K562 (cell line): ENCODE results near the gene CDC42BPB. TPM values are rescaled to one million over a fixed set of nuclear protein-coding genes. Genes with fewer than 3 reads are reported as not detected.

Experiments
- ATAC-seq: fragments of 200-7000 bp; cut with Tn5 transposase; 3 replicates; pipeline ENCODE4 v1.9.1; 2020; ENCODE audit warnings: moderate library complexity
- BruUV-seq: library from RNA; stranded (reverse); fragments of 400-500 nt; replicated peaks from 2 replicates; lab custom pipeline; 2021; lab: Mats Ljungman, UMichigan
- CTCF ChIA-PET: fragments of 300-600 bp; formaldehyde crosslinking; extraction: SDS; loops from one replicate; lab custom pipeline; 2021; ENCODE audit warnings: low intra/inter-chr PET ratio; lab: Yijun Ruan, JAX
- POLR2A ChIA-PET: fragments of 300-600, 350-650 bp; sonication (Branson Sonifier 250); formaldehyde crosslinking; extraction: SDS; loops from one replicate; lab custom pipeline; 2021; ENCODE audit warnings: antibody characterized with exemption, inconsistent platforms; lab: Yijun Ruan, JAX
- DNase-seq, 4 experiments: peaks; one replicate each; pipeline versions ENCODE4 v3.0.0 to v3.0.0-alpha.2; 2011 to 2018; ENCODE audit warnings: low spot score in 3 of 4, mixed read lengths in 3 of 4; ENCODE audit errors: extremely low read depth in 1 of 4
- FAIRE-seq: peaks from 2 replicates; lab custom pipeline; 2011; peaks lifted over from hg19 to GRCh38; lab: Jason Lieb, UNC
- H2AFZ ChIP-seq: 2 replicates; pipeline ENCODE4 v1.6.0; 2011; ENCODE audit warnings: low read depth, low read length, control low read depth, inconsistent platforms
- H3K27ac ChIP-seq: fragments of 200-600 bp; 3 replicates; pipeline ENCODE4 v1.8.0; 2011; ENCODE audit warnings: low read depth, mild to moderate bottlenecking, control low read depth, inconsistent platforms, low read length, moderate library complexity, mixed read lengths; ENCODE audit errors: extremely low read depth
- H3K27me3 ChIP-seq, 2 experiments: fragments of 300-600 bp in 1 of 2; 2 replicates in 1 of 2; 3 replicates in 1 of 2; pipeline versions ENCODE4 v1.6.0 to v1.8.0; 2011; ENCODE audit warnings: inconsistent platforms in 2 of 2, low read length in 2 of 2, mild to moderate bottlenecking in 1 of 2, mixed read lengths in 1 of 2, moderate library complexity in 1 of 2; ENCODE audit not compliant: control insufficient read depth in 2 of 2, insufficient read depth in 2 of 2
- H3K36me3 ChIP-seq: fragments of 300-600 bp; 3 replicates; pipeline ENCODE4 v1.8.0; 2011; ENCODE audit warnings: mild to moderate bottlenecking, low read length, inconsistent platforms; ENCODE audit not compliant: control insufficient read depth, insufficient read depth
- H3K4me1 ChIP-seq, 2 experiments: fragments of 200-600 bp in 1 of 2; replicated peaks in 1 of 2; 2 replicates in 1 of 2; 3 replicates in 1 of 2; pipeline versions ENCODE4 v1.5.1 to v1.8.0; 2011; ENCODE audit warnings: inconsistent platforms in 2 of 2, low read length in 2 of 2, mild to moderate bottlenecking in 1 of 2, mixed read lengths in 1 of 2, moderate library complexity in 1 of 2; ENCODE audit not compliant: control insufficient read depth in 2 of 2, insufficient read depth in 2 of 2
- H3K4me2 ChIP-seq: 2 replicates; pipeline ENCODE4 v1.6.1; 2011; ENCODE audit warnings: low read length, control low read depth, inconsistent platforms, mixed read lengths; ENCODE audit not compliant: insufficient read depth
- H3K4me3 ChIP-seq: fragments of 200-600 bp; sonication (generic), shearing (Covaris generic); 2 replicates; pipeline ENCODE4 v1.5.1; 2016; ENCODE audit warnings: control low read depth, inconsistent platforms
- H3K79me2 ChIP-seq: fragments of 200-600 bp; 3 replicates; pipeline ENCODE4 v1.8.0; 2011; ENCODE audit warnings: low read length, inconsistent platforms; ENCODE audit not compliant: control insufficient read depth, insufficient read depth
- H3K9ac ChIP-seq, 2 experiments: 2 replicates each; pipeline versions ENCODE4 v1.6.0 to v1.6.1; 2011; ENCODE audit warnings: low read depth in 2 of 2, low read length in 2 of 2, control low read depth in 1 of 2, inconsistent platforms in 1 of 2, mild to moderate bottlenecking in 1 of 2, mixed read lengths in 1 of 2; ENCODE audit not compliant: insufficient read depth in 1 of 2
- H3K9me1 ChIP-seq: one replicate; pipeline ENCODE4 v1.6.0; 2011; ENCODE audit warnings: inconsistent platforms, mild to moderate bottlenecking, low read length, moderate library complexity; ENCODE audit not compliant: control insufficient read depth, insufficient read depth
- H3K9me3 ChIP-seq: replicated peaks from 2 replicates; pipeline ENCODE4 v1.5.1; 2011; ENCODE audit warnings: low read depth, low read length, inconsistent platforms; ENCODE audit not compliant: control insufficient read depth, insufficient read depth
- H4K20me1 ChIP-seq: replicated peaks from 2 replicates; pipeline ENCODE4 v1.6.1; 2011; ENCODE audit warnings: low read length, inconsistent platforms, mixed read lengths; ENCODE audit not compliant: control insufficient read depth, insufficient read depth
- HDAC8 ChIP-seq: fragments of 450-650 bp; IDR thresholded peaks from 2 replicates; pipeline ENCODE4 v1.6.1; 2016; ENCODE audit warnings: mild to moderate bottlenecking, missing genetic modification characterization, moderate library complexity, missing compliant biosample characterization
- HMG20A ChIP-seq: fragments of 450-650 bp; formaldehyde crosslinking; conservative IDR thresholded peaks from 2 replicates; pipeline ENCODE4 v1.4.0; 2020; ENCODE audit warnings: mild to moderate bottlenecking, mixed read lengths
- PREB ChIP-seq: sonication (generic); formaldehyde crosslinking; IDR thresholded peaks from 2 replicates; pipeline ENCODE4 v1.8.1; 2023; ENCODE audit warnings: mild to moderate bottlenecking, missing genetic modification reagents
- RBM22 ChIP-seq: fragments of 200-400 bp; formaldehyde crosslinking; IDR thresholded peaks from 2 replicates; pipeline ENCODE4 v1.6.1; 2018; ENCODE audit warnings: low read length, low read depth; ENCODE audit not compliant: poor library complexity, severe bottlenecking
- WGBS: fragments of 100-300 bp; shearing (Covaris generic); methylation state at CpG from one replicate; pipeline ENCODE4 v1.1.6; 2016; ENCODE audit warnings: low coverage, mixed read lengths; ENCODE audit not compliant: insufficient coverage; ENCODE audit errors: missing lambda C conversion rate; 5-methylcytosine and 5-hydroxymethylcytosine counted together
- in situ Hi-C: fragments of 300-500 bp; cut with MboI; formaldehyde crosslinking; loops from 4 replicates; pipeline ENCODE4 v1.15.0; 2018; ENCODE audit warnings: inconsistent platforms, mixed read lengths
- intact Hi-C: fragments of 100-400 bp; cut with micrococcal nuclease; formaldehyde crosslinking; loops from 2 replicates; pipeline ENCODE4 v1.14.2; 2022
- polyA plus RNA-seq, 8 experiments: library from polyadenylated mRNA; depleted of rRNA in 4 of 8; stranded (reverse) in 5 of 8; unstranded in 3 of 8; fragments of >200 nt; fragmentation: Nextera tagmentation in 2 of 8; fragmentation: Illumina TruSeq in 1 of 8; extraction: Ambion mirVana in 2 of 8; extraction: Trizol in 1 of 8; gene quantifications; 2 replicates each; pipeline versions ENCODE4 v1.2.1 to v1.2.3, GENCODE V29; 2011 to 2014; ENCODE audit warnings: inconsistent platforms in 1 of 8, missing spikeins in 1 of 8
- total RNA-seq, 7 experiments: library from RNA; depleted of rRNA in 6 of 7; stranded (reverse); fragments of >200 nt in 6 of 7; fragmentation: Illumina TruSeq in 2 of 7; extraction: Trizol in 2 of 7; gene quantifications; 2 replicates each; pipeline versions ENCODE4 v1.2.1 to v1.2.3, GENCODE V29; 2011 to 2021; ENCODE audit warnings: low replicate concordance in 1 of 7

Gene CDC42BPB
- total and polyA plus RNA-seq, 9 of the 15 experiments (the other 6 are each of a cell fraction or from before 2014, with no cell fraction given): 0.07 to 24.3 (median 12.6) TPM

DNA sequence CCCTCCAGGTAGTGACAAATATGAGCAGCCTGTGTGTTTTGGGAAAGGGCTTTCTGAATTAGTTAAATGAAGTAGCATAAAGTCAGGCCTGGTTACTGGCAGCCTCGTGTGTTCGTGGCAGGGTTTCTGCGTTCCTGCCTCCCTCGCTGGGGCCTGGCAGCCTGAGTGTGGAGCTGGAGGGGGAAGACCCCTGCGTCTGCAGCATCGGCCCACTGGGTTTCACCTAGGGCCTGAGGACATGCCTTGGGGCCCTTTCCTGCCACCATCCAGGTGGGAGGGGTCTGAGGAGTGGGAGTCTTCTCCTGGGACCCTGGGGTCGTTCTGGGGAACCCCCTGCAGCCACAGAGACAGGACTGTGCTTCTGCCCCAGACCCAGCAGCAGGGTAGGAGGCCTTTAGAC is 155.3 kb downstream of the CDC42BPB start:
- no peaks in the 10 kb centered on the region for H3K79me2 ChIP-seq
- no peak overlapping the region for H3K9ac ChIP-seq
- H3K4me3 ChIP-seq: no peak overlapping the region
- DNase-seq: no peak
- intact Hi-C loops: no loop called here
- no peaks in the 10 kb centered on the region for H3K27me3 ChIP-seq
- POLR2A ChIA-PET: interaction anchor here (0.6 to 1.0 kb wide), 2 partner anchors 22 to 54 kb away, joined by 3 to 4 read pairs; no protein-coding TSS in a partner anchor
- no peaks in the 10 kb centered on the region for H3K9me1 ChIP-seq
- no peak for TF ChIP-seq PREB (CRISPR knock-in tag)
- no peak for TF ChIP-seq RBM22
- no peak for TF ChIP-seq HDAC8 (tag)
- TF ChIP-seq HMG20A (CRISPR knock-in tag): no peak
- TF ChIP-seq, all 486 proteins: peak for 0
- Histone ChIP-seq H3K36me3 (peaks cover 14% of the 10 kb centered on the region; the same call in 1 of the 3 replicates), H2AFZ (no peak overlapping the region), H3K27ac (no peak overlapping the region), H3K4me1 (peaks cover 0 to 5% of the 10 kb centered on the region in 2 experiments; a peak in 2 of 5 replicates), H4K20me1 (no peaks in the 10 kb centered on the region), H3K4me2 (no peak overlapping the region), H3K9me3 (no peaks in the 10 kb centered on the region)
- in situ Hi-C loops: loop anchor here (25.0 kb wide), 1 partner anchor 390 kb away; the partner anchor contains the start of gene ANKRD9
- CTCF ChIA-PET: no interaction called here
- 56% methylated on average over 1 of the region's 7 CpGs for WGBS
- ATAC-seq: no peak
- no TSS peak for BruUV-seq
- no peak for FAIRE-seq
